Stimulated activated CD4-positive, alpha-beta T cell treated with anti-CD3 and anti-CD28 coated beads, TNF-alpha, amount 100 ng/mL, for 1 hour (primary cell): ENCODE data around the gene PPM1G.

Source experiments
- DNase-seq, 3 donors: peaks; one replicate each; pipeline ENCODE4 v3.0.0-alpha.2; 2020; ENCODE audit warnings: low read depth in 3 of 3, low spot score in 1 of 3

Gene PPM1G

DNA sequence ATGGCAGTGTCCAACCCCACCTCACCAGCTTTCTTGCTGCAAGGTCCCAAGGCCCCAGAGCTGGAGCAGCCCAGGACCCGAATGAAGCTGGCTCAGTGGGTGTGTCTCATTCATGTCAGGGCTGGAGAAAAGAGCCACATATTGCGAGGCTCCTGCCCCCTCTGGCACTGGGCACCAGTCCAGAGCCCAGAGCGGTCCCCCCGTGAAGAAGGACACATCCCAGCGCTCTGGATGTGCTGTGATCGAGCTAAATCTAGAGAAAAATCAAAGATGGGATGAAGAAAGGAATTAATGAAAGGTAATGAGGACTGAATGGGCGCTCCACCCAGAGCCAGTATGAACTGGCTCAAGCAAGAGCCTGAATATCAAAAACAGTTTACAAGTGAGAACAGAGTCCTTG lies 73.2 kb downstream of the PPM1G start:
- no peak for DNase-seq

DNA sequence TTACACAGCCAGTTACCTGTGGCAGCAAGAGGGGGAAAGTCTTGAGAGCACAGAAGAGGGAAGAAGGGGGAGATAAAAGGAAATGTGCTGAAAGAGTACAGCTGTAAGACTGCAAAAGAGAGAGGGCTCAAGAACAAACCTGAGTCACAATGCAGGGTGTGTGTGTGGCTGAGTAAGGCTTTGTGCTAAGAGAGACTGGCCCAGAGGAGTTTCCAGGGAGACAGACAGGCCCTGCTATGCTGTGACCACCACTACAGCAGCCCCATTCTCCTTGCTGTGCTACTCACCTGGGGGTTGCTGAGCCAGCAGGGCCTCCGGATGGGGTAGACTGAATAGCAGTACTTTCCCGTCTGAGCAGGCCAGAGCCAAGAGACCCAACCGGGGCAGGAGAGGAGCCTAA lies 74.1 kb downstream of the PPM1G start:
- DNase-seq, result no peak
